Activated naive CD8-positive, alpha-beta T cell treated with anti-CD3 and anti-CD28 coated beads, Interleukin-2, amount 10 ng/mL, durations not matched to agents 7 days and 5 days (primary cell): ENCODE measurements around the gene LSM14B. TPM values are rescaled to one million over a fixed set of nuclear protein-coding genes. Genes with fewer than 3 reads are reported as not detected.

Source experiments
- ATAC-seq: fragments of 150-1000 bp; cut with Tn5 transposase; one replicate; pipeline ENCODE4 v1.10.0; 2021; ENCODE audit warnings: low read depth, moderate library complexity
- POLR2A ChIA-PET: fragments of 350-600 bp; sonication (Branson Sonifier 250); formaldehyde crosslinking; loops from one replicate; lab custom pipeline; 2021; ENCODE audit warnings: antibody characterized with exemption; lab: Charles Lee
- DNase-seq: peaks from one replicate; pipeline ENCODE4 v3.0.0; 2021
- H3K27ac Mint-ChIP-seq: one replicate; pipeline ENCODE4 v1.8.0; 2022; ENCODE audit warnings: mild to moderate bottlenecking, mixed read lengths
- H3K27me3 Mint-ChIP-seq: one replicate; pipeline ENCODE4 v1.8.0; 2022; ENCODE audit warnings: mild to moderate bottlenecking, moderate library complexity, mixed read lengths
- H3K36me3 Mint-ChIP-seq: one replicate; pipeline ENCODE4 v1.8.0; 2021; ENCODE audit warnings: mild to moderate bottlenecking, mixed read lengths
- H3K4me1 Mint-ChIP-seq: one replicate; pipeline ENCODE4 v1.8.0; 2021; ENCODE audit warnings: mixed read lengths
- H3K4me3 Mint-ChIP-seq: one replicate; pipeline ENCODE4 v1.8.0; 2022; ENCODE audit warnings: mild to moderate bottlenecking, moderate library complexity, mixed read lengths
- H3K9me3 Mint-ChIP-seq: one replicate; pipeline ENCODE4 v1.8.0; 2021; ENCODE audit warnings: mixed read lengths
- total RNA-seq, 2 experiments: library from RNA; stranded (reverse); gene quantifications; one replicate each; pipeline ENCODE4 v1.2.3, GENCODE V29; 2021

LSM14B gene
- total RNA-seq, 2 experiments from 2014 or later: 45.1 to 45.5 TPM

- H3K27me3 Mint-ChIP-seq: no peaks in the 10 kb centered on the region
- no peak for ATAC-seq
- peaks cover 29% of the 10 kb centered on the region for H3K36me3 Mint-ChIP-seq
- H3K9me3 Mint-ChIP-seq: no peaks in the 10 kb centered on the region
- H3K4me1 Mint-ChIP-seq: peaks cover 29% of the 10 kb centered on the region
- no peak for DNase-seq
- H3K4me3 Mint-ChIP-seq: no peak overlapping the region
- POLR2A ChIA-PET: no interaction called here
- peak overlapping the region; percentile 38 for H3K27ac Mint-ChIP-seq
Observed at GRCh38 chr20:62138912-62139311, 16.6 kb downstream of the LSM14B start.

GRCh38 chr20:62139636-62140035 lies 17.4 kb downstream of the LSM14B start:
- H3K4me3 Mint-ChIP-seq: no peak overlapping the region
- H3K9me3 Mint-ChIP-seq: no peaks in the 10 kb centered on the region
- H3K27ac Mint-ChIP-seq: no peak overlapping the region
- DNase-seq (no peak), ATAC-seq (no peak)
- POLR2A ChIA-PET: interaction anchor here (0.6 kb wide), 1 partner anchor 13 kb away, joined by 3 read pairs; no protein-coding TSS in a partner anchor
- H3K36me3 Mint-ChIP-seq: peaks cover 26% of the 10 kb centered on the region
- H3K4me1 Mint-ChIP-seq: peaks cover 32% of the 10 kb centered on the region
- H3K27me3 Mint-ChIP-seq: no peaks in the 10 kb centered on the region

GRCh38 chr20:62141043-62141396 lies 18.7 kb downstream of the LSM14B start:
- peak overlapping the region; percentile 92 for H3K27ac Mint-ChIP-seq
- no peaks in the 10 kb centered on the region for H3K27me3 Mint-ChIP-seq
- ATAC-seq (no peak), DNase-seq (no peak)
- peak overlapping the region; percentile 92 for H3K4me3 Mint-ChIP-seq
- POLR2A ChIA-PET: interaction anchor here (0.8 to 4.8 kb wide), 5 partner anchors 14 to 130 kb away, joined by 3 to 32 read pairs (median 5); partner anchors contain the start of genes LSM14B and TAF4
- peaks cover 40% of the 10 kb centered on the region for H3K4me1 Mint-ChIP-seq
- no peaks in the 10 kb centered on the region for H3K9me3 Mint-ChIP-seq
- peaks cover 26% of the 10 kb centered on the region for H3K36me3 Mint-ChIP-seq

GRCh38 chr20:62141397-62142251 lies 19.3 kb downstream of the LSM14B start:
- ATAC-seq: no peak
- peaks cover 24% of the 10 kb centered on the region for H3K36me3 Mint-ChIP-seq
- POLR2A ChIA-PET: interaction anchor here (0.8 to 4.8 kb wide), 7 partner anchors 15 to 131 kb away, joined by 3 to 32 read pairs (median 5); partner anchors contain the start of genes LSM14B and TAF4

GRCh38 chr20:62142252-62143080 lies 20.2 kb downstream of the LSM14B start:
- ATAC-seq (peak; percentile 14), DNase-seq (no peak)
- peak overlapping the region; percentile 92 for H3K27ac Mint-ChIP-seq
- POLR2A ChIA-PET: interaction anchor here (1.0 to 4.8 kb wide), 7 partner anchors 20 to 230 kb away, joined by 3 to 32 read pairs (median 4); partner anchors contain the start of genes LSM14B and TAF4
- H3K9me3 Mint-ChIP-seq: no peaks in the 10 kb centered on the region
- H3K4me1 Mint-ChIP-seq: peaks cover 39% of the 10 kb centered on the region
- H3K36me3 Mint-ChIP-seq: peaks cover 20% of the 10 kb centered on the region
- H3K4me3 Mint-ChIP-seq: peak overlapping the region; percentile 92
- H3K27me3 Mint-ChIP-seq: no peaks in the 10 kb centered on the region

More at GRCh38 chr20:62141397-62142251, 19.3 kb downstream of the LSM14B start:
- H3K4me1 Mint-ChIP-seq: peaks cover 40% of the 10 kb centered on the region
- no peaks in the 10 kb centered on the region for H3K27me3 Mint-ChIP-seq
- no peak for DNase-seq
- H3K27ac Mint-ChIP-seq: peak overlapping the region; percentile 92
- H3K9me3 Mint-ChIP-seq: no peaks in the 10 kb centered on the region
- H3K4me3 Mint-ChIP-seq: peak overlapping the region; percentile 92

GRCh38 chr20:62143081-62143956 lies 21.0 kb downstream of the LSM14B start, which contains the start of the genes PSMA7 and SS18L1:
PSMA7 (minus strand) TSS chr20:62143394; CDS start chr20:62143303, 91 bp downstream.
SS18L1 (plus strand) TSS chr20:62143769; CDS start chr20:62143821, 52 bp downstream.
- DNase-seq (peak; percentile 93), ATAC-seq (peak; percentile 85)
- H3K36me3 Mint-ChIP-seq: peaks cover 12% of the 10 kb centered on the region
- no peaks in the 10 kb centered on the region for H3K9me3 Mint-ChIP-seq
- POLR2A ChIA-PET: interaction anchor here (0.6 to 4.8 kb wide), 9 partner anchors 14 to 231 kb away, joined by 3 to 32 read pairs (median 4); partner anchors contain the start of genes LSM14B and TAF4
- H3K4me3 Mint-ChIP-seq: peak within 1 kb of the TSS; percentile 92
- H3K27me3 Mint-ChIP-seq: no peaks in the 10 kb centered on the region
- peaks cover 35% of the 10 kb centered on the region for H3K4me1 Mint-ChIP-seq
- H3K27ac Mint-ChIP-seq: peak within 1 kb of the TSS; percentile 92

- Mint-ChIP-seq H3K36me3 (peaks cover 7% of the 10 kb centered on the region), H3K9me3 (no peaks in the 10 kb centered on the region), H3K4me1 (peaks cover 35% of the 10 kb centered on the region), H3K27me3 (no peaks in the 10 kb centered on the region), H3K27ac (peak overlapping the region; percentile 78), H3K4me3 (peak overlapping the region; percentile 82)
- POLR2A ChIA-PET: interaction anchor here (1.1 to 4.8 kb wide), 3 partner anchors 15 to 232 kb away, joined by 3 to 32 read pairs (median 4); partner anchors contain the start of gene TAF4
- ATAC-seq (peak; percentile 11), DNase-seq (peak; percentile 69)
Observed at GRCh38 chr20:62143957-62144825, 21.9 kb downstream of the LSM14B start.

- Mint-ChIP-seq H3K4me3 (no peak overlapping the region), H3K27ac (no peak overlapping the region), H3K4me1 (peaks cover 29% of the 10 kb centered on the region), H3K36me3 (peaks cover 3% of the 10 kb centered on the region), H3K27me3 (no peaks in the 10 kb centered on the region), H3K9me3 (no peaks in the 10 kb centered on the region)
- POLR2A ChIA-PET: interaction anchor here (0.9 kb wide), 1 partner anchor 11 kb away, joined by 3 read pairs; no protein-coding TSS in a partner anchor
- ATAC-seq: no peak
- no peak for DNase-seq
Observed at GRCh38 chr20:62145688-62146018, 23.4 kb downstream of the LSM14B start.

GRCh38 chr20:62146019-62146755 lies 23.9 kb downstream of the LSM14B start:
- H3K4me1 Mint-ChIP-seq: peaks cover 24% of the 10 kb centered on the region
- H3K27me3 Mint-ChIP-seq: no peaks in the 10 kb centered on the region

GRCh38 chr20:62147125-62147524 lies 24.9 kb downstream of the LSM14B start:
- POLR2A ChIA-PET: no interaction called here
- H3K4me3 Mint-ChIP-seq: no peak overlapping the region
- H3K27ac Mint-ChIP-seq: no peak overlapping the region
- peaks cover 15% of the 10 kb centered on the region for H3K4me1 Mint-ChIP-seq
- H3K27me3 Mint-ChIP-seq: no peaks in the 10 kb centered on the region
- no peaks in the 10 kb centered on the region for H3K9me3 Mint-ChIP-seq
- peaks cover 7% of the 10 kb centered on the region for H3K36me3 Mint-ChIP-seq
- ATAC-seq (no peak), DNase-seq (no peak)

More at GRCh38 chr20:62146019-62146755, 23.9 kb downstream of the LSM14B start:
- POLR2A ChIA-PET: no interaction called here
- H3K9me3 Mint-ChIP-seq: no peaks in the 10 kb centered on the region
- no peak overlapping the region for H3K27ac Mint-ChIP-seq
- H3K36me3 Mint-ChIP-seq: peaks cover 3% of the 10 kb centered on the region
- DNase-seq (no peak), ATAC-seq (no peak)
- no peak overlapping the region for H3K4me3 Mint-ChIP-seq

GRCh38 chr20:62147528-62147927 lies 25.3 kb downstream of the LSM14B start:
- Mint-ChIP-seq H3K9me3 (no peaks in the 10 kb centered on the region), H3K27me3 (no peaks in the 10 kb centered on the region), H3K27ac (no peak overlapping the region), H3K36me3 (peaks cover 11% of the 10 kb centered on the region), H3K4me3 (no peak overlapping the region), H3K4me1 (peaks cover 13% of the 10 kb centered on the region)
- ATAC-seq: no peak
- POLR2A ChIA-PET: no interaction called here
- no peak for DNase-seq
